GM18520 (cell line): ENCODE measurements around the gene SHROOM1.

ENCODE experiments used
- ATAC-seq: cut with Tn5 transposase; IDR thresholded peaks from one replicate; pipeline ENCODE4 v1.9.1; 2021; ENCODE audit not compliant: unreplicated experiment

Gene SHROOM1

GRCh38 chr5:132778856-132779255 is 51.6 kb downstream of the SHROOM1 start:
- no peak for ATAC-seq

GRCh38 chr5:132778129-132778528 is 52.3 kb downstream of the SHROOM1 start:
- no peak for ATAC-seq

GRCh38 chr5:132777209-132778069 is 53.0 kb downstream of the SHROOM1 start, which contains the start of gene SEPTIN8:
TSS of gene SEPTIN8 (minus strand) at chr5:132777239. CDS start at chr5:132777137, 102 bp downstream.
- ATAC-seq = peak; percentile 60

- no peak for ATAC-seq
Observed at GRCh38 chr5:132776938-132777208, 53.6 kb downstream of the SHROOM1 start.

- ATAC-seq = peak; percentile 15
Observed at GRCh38 chr5:132776131-132776937, 54.1 kb downstream of the SHROOM1 start.

- ATAC-seq = no peak
Observed at GRCh38 chr5:132775476-132775961, 54.9 kb downstream of the SHROOM1 start.

GRCh38 chr5:132774896-132775295 is 55.6 kb downstream of the SHROOM1 start:
- ATAC-seq = no peak

- no peak for ATAC-seq
Observed at GRCh38 chr5:132774406-132774805, 56.0 kb downstream of the SHROOM1 start.

GRCh38 chr5:132773601-132774355 is 56.7 kb downstream of the SHROOM1 start:
- ATAC-seq = no peak

GRCh38 chr5:132773114-132773513 is 57.3 kb downstream of the SHROOM1 start:
- no peak for ATAC-seq

- no peak for ATAC-seq
Observed at GRCh38 chr5:132772291-132773070, 58.0 kb downstream of the SHROOM1 start.
